Mesendoderm (in vitro differentiated cells): ENCODE results near the gene SORCS2.

Experiments
- DNase-seq: peaks from one replicate; pipeline ENCODE4 v3.0.0; 2013
- H2AK5ac ChIP-seq: 2 replicates; pipeline ENCODE4 v1.6.1; 2013; ENCODE audit warnings: low read length, inconsistent platforms
- H2BK120ac ChIP-seq: 2 replicates; pipeline ENCODE4 v1.6.1; 2013; ENCODE audit warnings: low read depth, mild to moderate bottlenecking, low read length, moderate library complexity, mixed read lengths
- H2BK15ac ChIP-seq: replicated peaks from 2 replicates; pipeline ENCODE4 v1.6.1; 2013; ENCODE audit warnings: low read depth, mild to moderate bottlenecking, moderate library complexity
- H2BK5ac ChIP-seq: 2 replicates; pipeline ENCODE4 v1.6.1; 2013; ENCODE audit warnings: low read length, inconsistent platforms
- H3K18ac ChIP-seq: 2 replicates; pipeline ENCODE4 v1.6.1; 2013; ENCODE audit warnings: mild to moderate bottlenecking, low read length, mixed read lengths
- H3K23ac ChIP-seq: one replicate; pipeline ENCODE4 v1.6.1; 2013; ENCODE audit warnings: low read length
- H3K27ac ChIP-seq: 2 replicates; pipeline ENCODE4 v1.5.1; 2013; ENCODE audit warnings: low read depth, mild to moderate bottlenecking, inconsistent platforms, low read length, moderate library complexity
- H3K27me3 ChIP-seq: 2 replicates; pipeline ENCODE4 v1.6.1; 2013; ENCODE audit warnings: low read length, control low read depth, mild to moderate bottlenecking, inconsistent platforms; ENCODE audit not compliant: insufficient read depth, poor library complexity
- H3K36me3 ChIP-seq: 2 replicates; pipeline ENCODE4 v1.6.1; 2013; ENCODE audit warnings: low read length, inconsistent platforms; ENCODE audit not compliant: control insufficient read depth, insufficient read depth
- H3K4ac ChIP-seq: one replicate; pipeline ENCODE4 v1.6.1; 2013; ENCODE audit warnings: low read depth, mild to moderate bottlenecking, low read length, moderate library complexity
- H3K4me1 ChIP-seq: 2 replicates; pipeline ENCODE4 v1.6.1; 2013; ENCODE audit warnings: low read depth, low read length, inconsistent platforms; ENCODE audit not compliant: control insufficient read depth
- H3K4me2 ChIP-seq: 2 replicates; pipeline ENCODE4 v1.6.1; 2013; ENCODE audit warnings: low read length
- H3K4me3 ChIP-seq: 2 replicates; pipeline ENCODE4 v1.5.1; 2013; ENCODE audit warnings: mild to moderate bottlenecking, low read length
- H3K56ac ChIP-seq: one replicate; pipeline ENCODE4 v1.6.1; 2013; ENCODE audit warnings: low read length
- H3K79me1 ChIP-seq: 2 replicates; pipeline ENCODE4 v1.6.1; 2013; ENCODE audit warnings: low read length, inconsistent platforms
- H3K79me2 ChIP-seq: 2 replicates; pipeline ENCODE4 v1.6.1; 2013; ENCODE audit warnings: mild to moderate bottlenecking, low read length; ENCODE audit not compliant: control insufficient read depth, insufficient read depth
- H3K9ac ChIP-seq: 2 replicates; pipeline ENCODE4 v1.6.1; 2013; ENCODE audit warnings: low read length, inconsistent platforms
- H4K5ac ChIP-seq: one replicate; pipeline ENCODE4 v1.6.1; 2013; ENCODE audit warnings: low read length
- H4K8ac ChIP-seq: one replicate; pipeline ENCODE4 v1.6.1; 2013; ENCODE audit warnings: low read depth, mild to moderate bottlenecking, control low read depth, low read length, moderate library complexity
- WGBS: extraction: QIAGEN DNeasy Blood & Tissue Kit; methylation state at CpG from one replicate; pipeline ENCODE4 v1.1.7; 2013; ENCODE audit warnings: low lambda C conversion rate, missing lambda C conversion rate; ENCODE audit not compliant: insufficient coverage; ENCODE audit errors: extremely low coverage; 5-methylcytosine and 5-hydroxymethylcytosine counted together

Gene SORCS2

GRCh38 chr4:7275067-7275466 is 82.7 kb downstream of the SORCS2 start:
- Histone ChIP-seq H2AK5ac (no peak overlapping the region), H3K36me3 (no peaks in the 10 kb centered on the region), H3K56ac (no peak overlapping the region), H3K18ac (no peak overlapping the region), H3K23ac (no peak overlapping the region), H3K4me2 (no peak overlapping the region), H2BK120ac (no peak overlapping the region), H3K4ac (no peak overlapping the region), H3K27me3 (no peaks in the 10 kb centered on the region), H2BK5ac (no peak overlapping the region), H4K5ac (no peak overlapping the region), H3K27ac (no peak overlapping the region), H3K4me3 (no peak overlapping the region), H3K79me2 (no peaks in the 10 kb centered on the region), H2BK15ac (no peak overlapping the region), H3K4me1 (no peaks in the 10 kb centered on the region), H3K79me1 (no peaks in the 10 kb centered on the region), H3K9ac (no peak overlapping the region), H4K8ac (no peak overlapping the region)
- DNase-seq = no peak
- no CpG with 5 or more reads among the region's 5 CpGs for WGBS

- Histone ChIP-seq H3K4ac (no peak overlapping the region), H2AK5ac (no peak overlapping the region), H3K36me3 (no peaks in the 10 kb centered on the region), H2BK5ac (no peak overlapping the region), H3K79me2 (no peaks in the 10 kb centered on the region), H3K79me1 (no peaks in the 10 kb centered on the region), H3K4me3 (no peak overlapping the region), H3K9ac (no peak overlapping the region), H2BK120ac (no peak overlapping the region), H3K27ac (no peak overlapping the region), H3K23ac (no peak overlapping the region), H2BK15ac (no peak overlapping the region), H3K56ac (no peak overlapping the region), H4K5ac (no peak overlapping the region), H3K27me3 (no peaks in the 10 kb centered on the region), H3K4me2 (no peak overlapping the region), H4K8ac (no peak overlapping the region), H3K4me1 (no peaks in the 10 kb centered on the region), H3K18ac (no peak overlapping the region)
- no CpG with 5 or more reads among the region's 13 CpGs for WGBS
- no peak for DNase-seq
Measured at GRCh38 chr4:7275490-7276154, 83.3 kb downstream of the SORCS2 start.

- H3K4me2 ChIP-seq = no peak overlapping the region
- no peak overlapping the region for H3K9ac ChIP-seq
- H4K8ac ChIP-seq = no peak overlapping the region
- no peak overlapping the region for H3K23ac ChIP-seq
- no peak overlapping the region for H3K27ac ChIP-seq
- H3K36me3 ChIP-seq = no peaks in the 10 kb centered on the region
- no peaks in the 10 kb centered on the region for H3K27me3 ChIP-seq
- H2AK5ac ChIP-seq = no peak overlapping the region
- no CpG with 5 or more reads among the region's 11 CpGs for WGBS
- no peak overlapping the region for H2BK120ac ChIP-seq
- H4K5ac ChIP-seq = no peak overlapping the region
- H3K4me1 ChIP-seq = no peaks in the 10 kb centered on the region
- H3K4me3 ChIP-seq = no peak overlapping the region
- H3K79me1 ChIP-seq = no peaks in the 10 kb centered on the region
- no peak overlapping the region for H2BK5ac ChIP-seq
- no peak for DNase-seq
- no peak overlapping the region for H3K4ac ChIP-seq
- no peak overlapping the region for H3K18ac ChIP-seq
- H3K79me2 ChIP-seq = no peaks in the 10 kb centered on the region
- H3K56ac ChIP-seq = no peak overlapping the region
- H2BK15ac ChIP-seq = no peak overlapping the region
Measured at GRCh38 chr4:7276515-7276914, 84.2 kb downstream of the SORCS2 start.

- Histone ChIP-seq H3K79me1 (no peaks in the 10 kb centered on the region), H3K79me2 (no peaks in the 10 kb centered on the region), H2BK15ac (no peak overlapping the region), H3K9ac (no peak overlapping the region), H3K56ac (no peak overlapping the region), H3K4ac (no peak overlapping the region), H3K36me3 (no peaks in the 10 kb centered on the region), H3K27me3 (no peaks in the 10 kb centered on the region), H4K8ac (no peak overlapping the region), H2AK5ac (no peak overlapping the region), H3K18ac (no peak overlapping the region), H2BK5ac (no peak overlapping the region), H3K4me1 (no peaks in the 10 kb centered on the region), H2BK120ac (no peak overlapping the region), H3K23ac (no peak overlapping the region), H3K4me3 (no peak overlapping the region), H4K5ac (no peak overlapping the region), H3K4me2 (no peak overlapping the region), H3K27ac (no peak overlapping the region)
- WGBS = no CpG with 5 or more reads among the region's 14 CpGs
- no peak for DNase-seq
Measured at GRCh38 chr4:7278071-7278765, 85.9 kb downstream of the SORCS2 start.

GRCh38 chr4:7278981-7279380 is 86.6 kb downstream of the SORCS2 start:
- no peak overlapping the region for H3K4me3 ChIP-seq
- H2BK5ac ChIP-seq = no peak overlapping the region
- no peak overlapping the region for H4K5ac ChIP-seq
- no peaks in the 10 kb centered on the region for H3K36me3 ChIP-seq
- no peak overlapping the region for H3K56ac ChIP-seq
- H3K79me2 ChIP-seq = no peaks in the 10 kb centered on the region
- no peak overlapping the region for H3K27ac ChIP-seq
- WGBS = no CpG with 5 or more reads among the region's 4 CpGs
- H2BK15ac ChIP-seq = no peak overlapping the region
- DNase-seq = no peak
- no peak overlapping the region for H3K9ac ChIP-seq
- H4K8ac ChIP-seq = no peak overlapping the region
- no peak overlapping the region for H3K18ac ChIP-seq
- no peaks in the 10 kb centered on the region for H3K4me1 ChIP-seq
- no peaks in the 10 kb centered on the region for H3K79me1 ChIP-seq
- no peak overlapping the region for H3K4me2 ChIP-seq
- H2AK5ac ChIP-seq = no peak overlapping the region
- H2BK120ac ChIP-seq = no peak overlapping the region
- H3K23ac ChIP-seq = no peak overlapping the region
- no peaks in the 10 kb centered on the region for H3K27me3 ChIP-seq
- no peak overlapping the region for H3K4ac ChIP-seq
